Measurements from ENCODE around the gene HHIPL1.

HHIPL1 gene

GRCh38 chr14:99727096-99727870, 82.4 kb downstream of the HHIPL1 start:
- TF ChIP-seq CTCF (IDR thresholded peaks at IDR 0.05; ENCODE audit: borderline replicate concordance, extremely low read depth, low read length, poor library complexity, severe bottlenecking) (no peak), EZH2 (IDR thresholded peaks at IDR 0.05; ENCODE audit: borderline replicate concordance, low read depth, low read length, severe bottlenecking) (no peak)
- ATAC-seq (ENCODE audit: insufficient read depth, low read depth) (no peak), DNase-seq (no peak)
- Histone ChIP-seq H3K79me2 (ENCODE audit: insufficient read depth, low read length) (no peaks in the 10 kb centered on the region), H3K36me3 (ENCODE audit: insufficient read depth, low read length) (no peaks in the 10 kb centered on the region), H4K20me1 (ENCODE audit: insufficient read depth, low read length) (peaks cover 3% of the 10 kb centered on the region), H3K4me3 (ENCODE audit: low read depth in 1 of 2, low read length in 2 of 2) (no peak overlapping the region), H3K27me3 (ENCODE audit: insufficient read depth, low read length, poor library complexity) (peaks cover 7% of the 10 kb centered on the region), H3K4me2 (ENCODE audit: insufficient read depth, low read length) (no peak overlapping the region), H3K9me3 (ENCODE audit: insufficient read depth, low read length, severe bottlenecking) (no peaks in the 10 kb centered on the region), H3K4me1 (ENCODE audit: insufficient read depth, low read length) (no peaks in the 10 kb centered on the region), H2AFZ (ENCODE audit: low read depth, low read length) (no peak overlapping the region), H3K27ac (ENCODE audit: low read length) (no peak overlapping the region), H3K9ac (ENCODE audit: low read depth, low read length) (no peak overlapping the region)

- Histone ChIP-seq H3K4me3 (ENCODE audit: low read depth in 1 of 2, low read length in 2 of 2) (no peak overlapping the region), H3K36me3 (ENCODE audit: insufficient read depth, low read length) (no peaks in the 10 kb centered on the region), H2AFZ (ENCODE audit: low read depth, low read length) (no peak overlapping the region), H3K4me2 (ENCODE audit: insufficient read depth, low read length) (no peak overlapping the region), H3K9me3 (ENCODE audit: insufficient read depth, low read length, severe bottlenecking) (no peaks in the 10 kb centered on the region), H4K20me1 (ENCODE audit: insufficient read depth, low read length) (no peaks in the 10 kb centered on the region; the same call in none of the 2 replicates), H3K9ac (ENCODE audit: low read depth, low read length) (no peak overlapping the region), H3K27ac (ENCODE audit: low read length) (no peak overlapping the region), H3K27me3 (ENCODE audit: insufficient read depth, low read length, poor library complexity) (peaks cover 7% of the 10 kb centered on the region), H3K79me2 (ENCODE audit: insufficient read depth, low read length) (no peaks in the 10 kb centered on the region), H3K4me1 (ENCODE audit: insufficient read depth, low read length) (no peaks in the 10 kb centered on the region)
- DNase-seq = no peak
- TF ChIP-seq EZH2 (IDR thresholded peaks at IDR 0.05; ENCODE audit: borderline replicate concordance, low read depth, low read length, severe bottlenecking) = no peak
- no peak for TF ChIP-seq CTCF (IDR thresholded peaks at IDR 0.05; ENCODE audit: borderline replicate concordance, extremely low read depth, low read length, poor library complexity, severe bottlenecking)
- no peak for ATAC-seq (ENCODE audit: insufficient read depth, low read depth)
Observed at GRCh38 chr14:99728231-99728920, 83.4 kb downstream of the HHIPL1 start.

- Histone ChIP-seq H3K36me3 (ENCODE audit: insufficient read depth, low read length) (no peaks in the 10 kb centered on the region), H3K9ac (ENCODE audit: low read depth, low read length) (no peak overlapping the region), H4K20me1 (ENCODE audit: insufficient read depth, low read length) (no peaks in the 10 kb centered on the region; the same call in none of the 2 replicates), H3K4me2 (ENCODE audit: insufficient read depth, low read length) (no peak overlapping the region), H3K9me3 (ENCODE audit: insufficient read depth, low read length, severe bottlenecking) (no peaks in the 10 kb centered on the region), H3K4me1 (ENCODE audit: insufficient read depth, low read length) (no peaks in the 10 kb centered on the region), H3K27me3 (ENCODE audit: insufficient read depth, low read length, poor library complexity) (peaks cover 7% of the 10 kb centered on the region), H3K4me3 (ENCODE audit: low read depth in 1 of 2, low read length in 2 of 2) (no peak overlapping the region), H2AFZ (ENCODE audit: low read depth, low read length) (no peak overlapping the region), H3K27ac (ENCODE audit: low read length) (no peak overlapping the region), H3K79me2 (ENCODE audit: insufficient read depth, low read length) (no peaks in the 10 kb centered on the region)
- ATAC-seq (ENCODE audit: insufficient read depth, low read depth) = no peak
- TF ChIP-seq EZH2 (IDR thresholded peaks at IDR 0.05; ENCODE audit: borderline replicate concordance, low read depth, low read length, severe bottlenecking) (no peak), CTCF (IDR thresholded peaks at IDR 0.05; ENCODE audit: borderline replicate concordance, extremely low read depth, low read length, poor library complexity, severe bottlenecking) (no peak)
- no peak for DNase-seq
Observed at GRCh38 chr14:99728981-99729451, 84.1 kb downstream of the HHIPL1 start.
